ENCODE measurements around the gene PTGER2.

The PTGER2 gene

GRCh38 chr14:52338051-52338681 lies 24.1 kb downstream of the PTGER2 start:
- peak; percentile 46 for DNase-seq
- Histone ChIP-seq H3K4me1 (ENCODE audit: control insufficient read depth, insufficient read depth, low read depth, low read length) (peaks cover 11% of the 10 kb centered on the region), H3K27ac (ENCODE audit: low read length, poor library complexity, severe bottlenecking) (no peak overlapping the region), H3K79me1 (replicated peaks; ENCODE audit: low read length, poor library complexity, severe bottlenecking) (no peaks in the 10 kb centered on the region), H3K4me3 (ENCODE audit: insufficient read depth in 1 of 2, low read depth in 1 of 2, low read length in 2 of 2) (no peak overlapping the region), H3K18ac (ENCODE audit: low read depth in 1 of 2, low read length in 2 of 2) (no peak overlapping the region), H4K8ac (ENCODE audit: low read length) (no peak overlapping the region), H2BK12ac (ENCODE audit: low read length in 2 of 2) (no peak overlapping the region), H2AFZ (ENCODE audit: low read depth, low read length) (no peak overlapping the region), H3K36me3 (ENCODE audit: control insufficient read depth in 1 of 2, insufficient read depth in 2 of 2, low read depth in 1 of 2, low read length in 2 of 2) (no peaks in the 10 kb centered on the region), H3K14ac (ENCODE audit: low read length in 2 of 2) (no peak overlapping the region), H3K9ac (ENCODE audit: low read length) (no peak overlapping the region), H3K23ac (ENCODE audit: low read length in 2 of 2) (no peak overlapping the region), H2BK120ac (ENCODE audit: low read depth, low read length) (no peak overlapping the region), H2BK5ac (ENCODE audit: low read depth, low read length, poor library complexity, severe bottlenecking) (no peak overlapping the region), H4K91ac (ENCODE audit: low read length) (no peak overlapping the region), H2AK5ac (ENCODE audit: low read length, severe bottlenecking) (no peak overlapping the region), H2BK15ac (ENCODE audit: low read depth, poor library complexity, severe bottlenecking) (no peak overlapping the region), H3K4me2 (ENCODE audit: low read length, poor library complexity, severe bottlenecking) (no peak overlapping the region), H3K27me3 (ENCODE audit: control insufficient read depth in 1 of 2, insufficient read depth in 1 of 2, low read length in 2 of 2) (no peaks in the 10 kb centered on the region), H3K9me3 (ENCODE audit: control insufficient read depth, low read length) (no peaks in the 10 kb centered on the region), H3K4ac (ENCODE audit: low read depth in 1 of 2, low read length in 2 of 2) (no peak overlapping the region)
- 100% methylated on average over 1 of the region's 1 CpG for WGBS

DNA sequence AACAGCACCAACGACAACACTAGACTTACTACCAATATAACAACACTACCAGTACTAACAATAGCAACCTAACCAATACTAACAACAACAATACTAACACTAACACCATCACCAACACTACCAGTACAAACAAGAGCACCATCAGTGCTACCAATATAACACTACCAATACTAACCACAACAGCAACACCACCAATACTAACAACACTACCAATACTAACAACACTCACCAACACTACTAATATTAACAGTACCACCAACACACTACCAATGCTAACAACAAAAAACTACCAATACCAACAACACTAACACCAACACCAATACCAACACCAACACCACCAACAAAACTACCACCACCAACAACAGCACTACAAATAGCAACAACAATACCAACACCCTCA lies 25.1 kb downstream of the PTGER2 start:
- Histone ChIP-seq H3K79me1 (replicated peaks; ENCODE audit: low read length, poor library complexity, severe bottlenecking) (no peaks in the 10 kb centered on the region), H3K18ac (ENCODE audit: low read depth in 1 of 2, low read length in 2 of 2) (no peak overlapping the region), H2AFZ (ENCODE audit: low read depth, low read length) (no peak overlapping the region), H3K4ac (ENCODE audit: low read depth in 1 of 2, low read length in 2 of 2) (no peak overlapping the region), H2AK5ac (ENCODE audit: low read length, severe bottlenecking) (no peak overlapping the region), H3K9ac (ENCODE audit: low read length) (no peak overlapping the region), H3K14ac (ENCODE audit: low read length in 2 of 2) (no peak overlapping the region), H3K9me3 (ENCODE audit: control insufficient read depth, low read length) (no peaks in the 10 kb centered on the region), H3K23ac (ENCODE audit: low read length in 2 of 2) (no peak overlapping the region), H3K27me3 (ENCODE audit: control insufficient read depth in 1 of 2, insufficient read depth in 1 of 2, low read length in 2 of 2) (no peaks in the 10 kb centered on the region), H2BK120ac (ENCODE audit: low read depth, low read length) (no peak overlapping the region), H2BK15ac (ENCODE audit: low read depth, poor library complexity, severe bottlenecking) (no peak overlapping the region), H4K8ac (ENCODE audit: low read length) (no peak overlapping the region), H2BK5ac (ENCODE audit: low read depth, low read length, poor library complexity, severe bottlenecking) (no peak overlapping the region), H3K4me2 (ENCODE audit: low read length, poor library complexity, severe bottlenecking) (no peak overlapping the region), H3K36me3 (ENCODE audit: control insufficient read depth in 1 of 2, insufficient read depth in 2 of 2, low read depth in 1 of 2, low read length in 2 of 2) (no peaks in the 10 kb centered on the region), H2BK12ac (ENCODE audit: low read length in 2 of 2) (peak overlapping the region in 1 of 2 experiments; percentile 49), H3K27ac (ENCODE audit: low read length, poor library complexity, severe bottlenecking) (no peak overlapping the region), H3K4me1 (ENCODE audit: control insufficient read depth, insufficient read depth, low read depth, low read length) (peaks cover 8% of the 10 kb centered on the region), H4K91ac (ENCODE audit: low read length) (no peak overlapping the region), H3K4me3 (ENCODE audit: insufficient read depth in 1 of 2, low read depth in 1 of 2, low read length in 2 of 2) (no peak overlapping the region)
- 96% methylated on average over 1 of the region's 1 CpG for WGBS
- no peak for DNase-seq

DNA sequence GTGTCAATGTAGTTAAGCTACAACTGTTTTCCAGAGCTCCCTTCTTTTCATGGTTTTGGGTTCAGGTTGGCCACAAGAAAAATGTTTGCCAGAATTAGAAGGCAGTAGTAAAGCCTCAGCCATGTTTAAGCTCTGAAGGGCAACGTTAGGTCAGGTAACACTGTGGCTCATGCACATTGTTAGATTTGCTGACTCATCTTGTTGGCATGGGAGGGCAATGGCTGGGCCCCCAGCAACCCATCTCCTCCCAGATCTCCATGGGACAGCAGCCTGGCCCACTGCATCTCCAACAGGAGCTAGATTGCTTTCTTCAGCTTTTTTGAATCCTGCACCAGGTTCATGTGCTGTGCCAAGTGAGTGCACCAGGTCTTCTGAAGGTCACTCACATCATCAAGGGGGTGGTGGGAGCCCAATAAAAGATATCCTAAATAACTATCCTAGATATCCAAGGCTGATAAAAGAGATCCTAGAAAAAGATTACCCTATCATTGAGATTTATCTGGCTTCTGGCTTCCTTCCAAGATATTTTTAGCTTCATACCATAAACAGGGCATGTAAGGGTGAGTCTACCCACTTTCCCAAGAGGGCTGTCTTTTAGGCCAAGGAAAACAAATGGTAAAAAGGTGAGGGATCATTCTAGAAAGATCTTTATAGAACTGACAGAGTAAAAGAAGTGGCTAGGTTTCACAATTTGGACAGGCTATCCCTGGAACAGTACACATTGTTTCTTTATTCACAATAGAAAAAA lies 28.9 kb downstream of the PTGER2 start:
- Histone ChIP-seq H4K91ac (ENCODE audit: low read length) (peak overlapping the region; percentile 75), H3K4me3 (ENCODE audit: insufficient read depth in 1 of 2, low read depth in 1 of 2, low read length in 2 of 2) (no peak overlapping the region), H2AFZ (ENCODE audit: low read depth, low read length) (no peak overlapping the region), H3K14ac (ENCODE audit: low read length in 2 of 2) (peak overlapping the region in 1 of 2 experiments; percentile 57), H2BK120ac (ENCODE audit: low read depth, low read length) (no peak overlapping the region), H3K27ac (ENCODE audit: low read length, poor library complexity, severe bottlenecking) (peak overlapping the region; percentile 0), H3K9me3 (ENCODE audit: control insufficient read depth, low read length) (no peaks in the 10 kb centered on the region), H2AK5ac (ENCODE audit: low read length, severe bottlenecking) (no peak overlapping the region), H3K27me3 (ENCODE audit: control insufficient read depth in 1 of 2, insufficient read depth in 1 of 2, low read length in 2 of 2) (no peaks in the 10 kb centered on the region), H3K23ac (ENCODE audit: low read length in 2 of 2) (no peak overlapping the region), H3K4me2 (ENCODE audit: low read length, poor library complexity, severe bottlenecking) (no peak overlapping the region), H3K79me1 (replicated peaks; ENCODE audit: low read length, poor library complexity, severe bottlenecking) (no peaks in the 10 kb centered on the region), H4K8ac (ENCODE audit: low read length) (peak overlapping the region; percentile 19), H3K4ac (ENCODE audit: low read depth in 1 of 2, low read length in 2 of 2) (peak overlapping the region in 1 of 2 experiments; percentile 74), H2BK12ac (ENCODE audit: low read length in 2 of 2) (peak overlapping the region; percentile 38 to 95), H3K4me1 (ENCODE audit: control insufficient read depth, insufficient read depth, low read depth, low read length) (peaks cover 6% of the 10 kb centered on the region), H3K18ac (ENCODE audit: low read depth in 1 of 2, low read length in 2 of 2) (peak overlapping the region in 1 of 2 experiments; percentile 16), H3K36me3 (ENCODE audit: control insufficient read depth in 1 of 2, insufficient read depth in 2 of 2, low read depth in 1 of 2, low read length in 2 of 2) (no peaks in the 10 kb centered on the region), H2BK15ac (ENCODE audit: low read depth, poor library complexity, severe bottlenecking) (no peak overlapping the region), H2BK5ac (ENCODE audit: low read depth, low read length, poor library complexity, severe bottlenecking) (no peak overlapping the region), H3K9ac (ENCODE audit: low read length) (no peak overlapping the region)
- WGBS, result 18% methylated on average over 1 of the region's 1 CpG
- no peak for DNase-seq

GRCh38 chr14:52346778-52347177 lies 32.7 kb downstream of the PTGER2 start:
- 94% methylated on average over 3 of the region's 4 CpGs for WGBS

More at GRCh38 chr14:52346778-52347177, 32.7 kb downstream of the PTGER2 start:
- H2AFZ ChIP-seq (ENCODE audit: low read depth, low read length), result no peak overlapping the region
- no peak overlapping the region for H3K18ac ChIP-seq (ENCODE audit: low read depth in 1 of 2, low read length in 2 of 2)
- H3K27ac ChIP-seq (ENCODE audit: low read length, poor library complexity, severe bottlenecking), result no peak overlapping the region
- no peak for DNase-seq
- H3K36me3 ChIP-seq (ENCODE audit: control insufficient read depth in 1 of 2, insufficient read depth in 2 of 2, low read depth in 1 of 2, low read length in 2 of 2), result no peaks in the 10 kb centered on the region
- H3K27me3 ChIP-seq (ENCODE audit: control insufficient read depth in 1 of 2, insufficient read depth in 1 of 2, low read length in 2 of 2), result no peaks in the 10 kb centered on the region
- H4K91ac ChIP-seq (ENCODE audit: low read length), result no peak overlapping the region
- no peak overlapping the region for H4K8ac ChIP-seq (ENCODE audit: low read length)
- no peak overlapping the region for H2AK5ac ChIP-seq (ENCODE audit: low read length, severe bottlenecking)
- no peak overlapping the region for H3K4me3 ChIP-seq (ENCODE audit: insufficient read depth in 1 of 2, low read depth in 1 of 2, low read length in 2 of 2)
- H3K23ac ChIP-seq (ENCODE audit: low read length in 2 of 2), result no peak overlapping the region
- H3K4me1 ChIP-seq (ENCODE audit: control insufficient read depth, insufficient read depth, low read depth, low read length), result peaks cover 9% of the 10 kb centered on the region
- no peak overlapping the region for H2BK12ac ChIP-seq (ENCODE audit: low read length in 2 of 2)
- H2BK15ac ChIP-seq (ENCODE audit: low read depth, poor library complexity, severe bottlenecking), result no peak overlapping the region
- H3K14ac ChIP-seq (ENCODE audit: low read length in 2 of 2), result no peak overlapping the region
- H2BK120ac ChIP-seq (ENCODE audit: low read depth, low read length), result no peak overlapping the region
- H2BK5ac ChIP-seq (ENCODE audit: low read depth, low read length, poor library complexity, severe bottlenecking), result no peak overlapping the region
- H3K9me3 ChIP-seq (ENCODE audit: control insufficient read depth, low read length), result peaks cover 5% of the 10 kb centered on the region
- no peaks in the 10 kb centered on the region for H3K79me1 ChIP-seq (replicated peaks; ENCODE audit: low read length, poor library complexity, severe bottlenecking)
- H3K9ac ChIP-seq (ENCODE audit: low read length), result no peak overlapping the region
- H3K4me2 ChIP-seq (ENCODE audit: low read length, poor library complexity, severe bottlenecking), result no peak overlapping the region
- no peak overlapping the region for H3K4ac ChIP-seq (ENCODE audit: low read depth in 1 of 2, low read length in 2 of 2)

Data from mesenchymal stem cell (in vitro differentiated cells and primary cell).